Caco-2 (cell line): ENCODE data around the gene LRRC27. TPM values are rescaled to one million over a fixed set of nuclear protein-coding genes. Genes with fewer than 3 reads are reported as not detected.
A peak's percentile ranks its signal among the peaks of the same experiment; 100 is the strongest.

ENCODE experiments used
- BruUV-seq: library from RNA; stranded (reverse); fragments of 400-500 nt; replicated peaks from 2 replicates; lab custom pipeline; 2021; lab: Mats Ljungman, UMichigan
- CTCF ChIA-PET: fragments of 300-600 bp; sonication (Branson Sonifier 250); formaldehyde crosslinking; loops from one replicate; lab custom pipeline; 2022; ENCODE audit warnings: antibody characterized with exemption; lab: Charles Lee
- POLR2A ChIA-PET: fragments of 300-600 bp; sonication (Branson Sonifier 250); formaldehyde crosslinking; loops from one replicate; lab custom pipeline; 2022; ENCODE audit warnings: antibody characterized with exemption; lab: Charles Lee
- DNase-seq, 2 experiments: peaks; one replicate each; pipeline versions ENCODE4 v3.0.0 to v3.0.0-alpha.2; 2020 to 2022
- H3K27me3 ChIP-seq: replicated peaks from 2 replicates; pipeline ENCODE4 v1.6.0; 2011; ENCODE audit warnings: low read length; ENCODE audit not compliant: control insufficient read depth, insufficient read depth
- H3K36me3 ChIP-seq: 2 replicates; pipeline ENCODE4 v1.5.1; 2011; ENCODE audit warnings: low read length; ENCODE audit not compliant: control insufficient read depth, insufficient read depth
- H3K4me1 ChIP-seq: fragments of 250-450 bp; sonication (Bioruptor Pico); 2 replicates; pipeline ENCODE4 v1.5.1; 2020; ENCODE audit warnings: mild to moderate bottlenecking
- H3K4me3 ChIP-seq: 2 replicates; pipeline ENCODE4 v1.5.1; 2011; ENCODE audit warnings: low read depth, mild to moderate bottlenecking, control low read depth, low read length
- H3K9me3 ChIP-seq: fragments of 250-450 bp; sonication (Bioruptor Pico); 2 replicates; pipeline ENCODE4 v1.5.1; 2020; ENCODE audit warnings: mild to moderate bottlenecking, moderate library complexity
- H3K27ac Mint-ChIP-seq: one replicate; pipeline ENCODE4 v1.8.0; 2022; ENCODE audit warnings: mixed read lengths; ENCODE audit not compliant: unreplicated experiment
- H3K27me3 Mint-ChIP-seq: one replicate; pipeline ENCODE4 v1.8.0; 2022; ENCODE audit warnings: mixed read lengths; ENCODE audit not compliant: insufficient read depth, unreplicated experiment
- H3K36me3 Mint-ChIP-seq: one replicate; pipeline ENCODE4 v1.8.0; 2022; ENCODE audit warnings: mild to moderate bottlenecking, mixed read lengths; ENCODE audit not compliant: insufficient read depth, unreplicated experiment
- H3K4me1 Mint-ChIP-seq: one replicate; pipeline ENCODE4 v1.8.0; 2022; ENCODE audit warnings: low read depth, mixed read lengths; ENCODE audit not compliant: unreplicated experiment
- H3K4me3 Mint-ChIP-seq: one replicate; pipeline ENCODE4 v1.8.0; 2022; ENCODE audit warnings: mild to moderate bottlenecking, moderate library complexity, mixed read lengths; ENCODE audit not compliant: unreplicated experiment
- H3K9me3 Mint-ChIP-seq: one replicate; pipeline ENCODE4 v1.8.0; 2022; ENCODE audit warnings: mixed read lengths; ENCODE audit not compliant: unreplicated experiment
- intact Hi-C: fragments of 100-400 bp; cut with micrococcal nuclease; formaldehyde crosslinking; loops from one replicate; pipeline ENCODE4 v1.10.0; 2022; ENCODE audit not compliant: unreplicated experiment
- total RNA-seq: library from RNA; stranded (reverse); gene quantifications from 2 replicates; pipeline ENCODE4 v1.2.3, GENCODE V29; 2022
- TF ChIP-seq, protein P1 (sequence below), 2 experiments: fragments of 200-600 bp in 1 of 2; IDR thresholded peaks; 1 replicate in 1 of 2; 2 replicates in 1 of 2; pipeline versions ENCODE4 v1.5.1 to v1.8.0; 2011 to 2022; ENCODE audit warnings: antibody characterized with exemption in 1 of 2, control low read depth in 1 of 2, inconsistent platforms in 1 of 2, low read depth in 1 of 2, low read length in 1 of 2, mild to moderate bottlenecking in 1 of 2, moderate library complexity in 1 of 2; ENCODE audit not compliant: insufficient read depth in 1 of 2, severe bottlenecking in 1 of 2, unreplicated experiment in 1 of 2

LRRC27 gene
- total RNA-seq, 1 experiment from 2014 or later, result 11.7 TPM

GRCh38 chr10:132408367-132408781 lies 76.4 kb downstream of the LRRC27 start:
- intact Hi-C loops, result no loop called here
- Mint-ChIP-seq H3K4me3 (peak overlapping the region; percentile 67), H3K9me3 (no peaks in the 10 kb centered on the region), H3K4me1 (peaks cover 23% of the 10 kb centered on the region), H3K27me3 (no peaks in the 10 kb centered on the region), H3K36me3 (peaks cover 31% of the 10 kb centered on the region), H3K27ac (peak overlapping the region; percentile 99)
- TF ChIP-seq, protein P1, sequence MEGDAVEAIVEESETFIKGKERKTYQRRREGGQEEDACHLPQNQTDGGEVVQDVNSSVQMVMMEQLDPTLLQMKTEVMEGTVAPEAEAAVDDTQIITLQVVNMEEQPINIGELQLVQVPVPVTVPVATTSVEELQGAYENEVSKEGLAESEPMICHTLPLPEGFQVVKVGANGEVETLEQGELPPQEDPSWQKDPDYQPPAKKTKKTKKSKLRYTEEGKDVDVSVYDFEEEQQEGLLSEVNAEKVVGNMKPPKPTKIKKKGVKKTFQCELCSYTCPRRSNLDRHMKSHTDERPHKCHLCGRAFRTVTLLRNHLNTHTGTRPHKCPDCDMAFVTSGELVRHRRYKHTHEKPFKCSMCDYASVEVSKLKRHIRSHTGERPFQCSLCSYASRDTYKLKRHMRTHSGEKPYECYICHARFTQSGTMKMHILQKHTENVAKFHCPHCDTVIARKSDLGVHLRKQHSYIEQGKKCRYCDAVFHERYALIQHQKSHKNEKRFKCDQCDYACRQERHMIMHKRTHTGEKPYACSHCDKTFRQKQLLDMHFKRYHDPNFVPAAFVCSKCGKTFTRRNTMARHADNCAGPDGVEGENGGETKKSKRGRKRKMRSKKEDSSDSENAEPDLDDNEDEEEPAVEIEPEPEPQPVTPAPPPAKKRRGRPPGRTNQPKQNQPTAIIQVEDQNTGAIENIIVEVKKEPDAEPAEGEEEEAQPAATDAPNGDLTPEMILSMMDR (IDR thresholded peaks at IDR 0.05; ENCODE audit: insufficient read depth in 1 of 2, low read depth in 1 of 2, low read length in 1 of 2, severe bottlenecking in 1 of 2, unreplicated experiment in 1 of 2), result no peak
- CTCF ChIA-PET, result no interaction called here
- BruUV-seq, result no TSS peak
- Histone ChIP-seq H3K36me3 (peaks cover 5% of the 10 kb centered on the region), H3K4me1 (peaks cover 27% of the 10 kb centered on the region), H3K9me3 (no peaks in the 10 kb centered on the region), H3K4me3 (peak overlapping the region; percentile 6; the same call in 1 of the 2 replicates), H3K27me3 (no peaks in the 10 kb centered on the region)
- POLR2A ChIA-PET, result interaction anchor here (1.0 kb wide), 1 partner anchor 11 kb away, joined by 4 read pairs; the partner anchor contains the start of gene PWWP2B
- peak in 1 of 2 experiments; percentile 41 for DNase-seq

GRCh38 chr10:132408823-132409666 lies 77.1 kb downstream of the LRRC27 start:
- ChIA-PET POLR2A (interaction anchor here (1.0 kb wide), 1 partner anchor 12 kb away, joined by 4 read pairs; the partner anchor contains the start of gene PWWP2B), CTCF (no interaction called here)
- H3K4me3 Mint-ChIP-seq, result no peak overlapping the region
- H3K4me3 ChIP-seq, result no peak overlapping the region
- no TSS peak for BruUV-seq
- H3K27ac Mint-ChIP-seq, result no peak overlapping the region
- TF ChIP-seq, protein P1 (IDR thresholded peaks at IDR 0.05; ENCODE audit: insufficient read depth in 1 of 2, low read depth in 1 of 2, low read length in 1 of 2, severe bottlenecking in 1 of 2, unreplicated experiment in 1 of 2), result no peak
- no peaks in the 10 kb centered on the region for H3K9me3 ChIP-seq
- no peak for DNase-seq
- intact Hi-C loops, result no loop called here
- H3K9me3 Mint-ChIP-seq, result no peaks in the 10 kb centered on the region
- no peaks in the 10 kb centered on the region for H3K27me3 Mint-ChIP-seq
- H3K4me1 Mint-ChIP-seq, result peaks cover 29% of the 10 kb centered on the region
- peaks cover 31% of the 10 kb centered on the region for H3K36me3 Mint-ChIP-seq
- peaks cover 5% of the 10 kb centered on the region for H3K36me3 ChIP-seq
- H3K27me3 ChIP-seq, result no peaks in the 10 kb centered on the region
- H3K4me1 ChIP-seq, result peaks cover 30% of the 10 kb centered on the region

- ChIA-PET POLR2A (no interaction called here), CTCF (no interaction called here)
- H3K4me1 Mint-ChIP-seq, result peaks cover 35% of the 10 kb centered on the region
- DNase-seq, result no peak
- Histone ChIP-seq H3K36me3 (peaks cover 5% of the 10 kb centered on the region), H3K27me3 (no peaks in the 10 kb centered on the region), H3K4me1 (peaks cover 36% of the 10 kb centered on the region), H3K9me3 (no peaks in the 10 kb centered on the region), H3K4me3 (no peak overlapping the region)
- intact Hi-C loops, result no loop called here
- H3K9me3 Mint-ChIP-seq, result no peaks in the 10 kb centered on the region
- no peak overlapping the region for H3K4me3 Mint-ChIP-seq
- H3K36me3 Mint-ChIP-seq, result peaks cover 31% of the 10 kb centered on the region
- H3K27me3 Mint-ChIP-seq, result no peaks in the 10 kb centered on the region
- H3K27ac Mint-ChIP-seq, result peak overlapping the region; percentile 55
- BruUV-seq, result no TSS peak
- TF ChIP-seq, protein P1 (IDR thresholded peaks at IDR 0.05; ENCODE audit: insufficient read depth in 1 of 2, low read depth in 1 of 2, low read length in 1 of 2, severe bottlenecking in 1 of 2, unreplicated experiment in 1 of 2), result no peak
These were observed 77.7 kb downstream of the LRRC27 start for GRCh38 chr10:132409667-132410028.
